Activated CD8-positive, alpha-beta memory T cell treated with anti-CD3 and anti-CD28 coated beads for 1 hour (primary cell): ENCODE results near the gene ZNF761.
"Not testable (repeated sequence)": the region's sequence is repeated elsewhere in the genome, so short reads cannot be mapped to it uniquely, and the experiment has no call there.

Source experiments
- DNase-seq, 2 donors: peaks; one replicate each; pipeline ENCODE4 v3.0.0-alpha.2; 2020; ENCODE audit warnings: low read depth in 1 of 2; ENCODE audit errors: extremely low read depth in 1 of 2

The ZNF761 gene

DNA sequence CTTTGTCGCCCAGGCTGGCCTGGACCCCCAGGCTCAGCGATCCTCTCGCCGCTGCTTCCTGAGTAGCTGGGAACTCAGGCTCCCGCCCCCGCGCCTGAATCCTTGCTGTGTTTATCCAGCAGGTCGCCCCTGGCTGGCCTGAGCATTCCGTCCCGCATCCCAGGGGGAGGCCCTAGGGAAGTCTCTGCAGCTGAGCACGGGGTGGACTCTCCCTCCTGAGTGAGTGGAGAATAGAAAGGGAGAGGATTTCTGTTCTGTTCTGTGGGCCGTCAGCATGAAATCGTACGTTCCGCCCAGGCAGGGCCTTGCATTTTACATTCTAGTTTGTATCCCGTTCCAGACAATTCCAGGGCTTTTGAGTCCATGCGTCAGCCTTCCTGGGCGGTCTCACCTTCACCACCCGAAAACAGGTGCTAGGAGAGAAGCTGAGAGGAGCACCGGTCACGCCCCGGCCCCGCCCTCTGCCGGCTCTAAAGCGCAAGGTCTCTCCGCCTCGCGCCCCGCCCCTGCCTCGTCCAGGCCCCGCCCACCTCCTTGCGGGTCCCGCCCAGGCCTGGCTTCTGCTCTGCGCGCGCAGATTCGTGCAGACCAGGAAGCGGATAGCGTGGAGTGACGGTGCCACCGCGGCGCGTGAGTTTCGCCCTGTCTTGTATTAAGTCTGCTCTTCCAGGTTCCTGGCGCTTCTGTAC lies at the start of gene ZNF761:
ZNF761 (plus strand) TSS at position 586 of the 689 bp plus-strand sequence. CDS start 15,285 bp downstream, outside the sequence.
- peak; percentile 92 to 98 for DNase-seq

DNA sequence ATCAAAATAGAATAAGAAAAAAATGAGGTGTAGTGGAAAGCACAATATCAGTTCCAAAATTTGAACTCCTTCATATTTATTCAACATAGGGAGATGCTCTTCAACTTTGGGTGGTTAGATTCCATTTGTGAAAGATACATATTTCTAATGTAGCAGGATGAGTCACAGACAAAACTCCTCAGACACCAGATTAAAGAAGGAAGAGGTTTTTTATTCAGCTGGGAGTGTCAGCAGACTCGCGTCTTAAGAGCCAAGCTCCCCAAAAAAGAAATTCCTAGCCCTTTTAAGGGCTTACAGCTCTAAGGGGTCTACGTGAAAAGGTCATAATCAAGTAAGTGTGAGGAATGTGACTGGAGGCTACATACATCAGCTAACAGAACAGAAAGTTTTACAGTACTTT lies 43.6 kb upstream of the ZNF761 start:
- no peak for DNase-seq

DNA sequence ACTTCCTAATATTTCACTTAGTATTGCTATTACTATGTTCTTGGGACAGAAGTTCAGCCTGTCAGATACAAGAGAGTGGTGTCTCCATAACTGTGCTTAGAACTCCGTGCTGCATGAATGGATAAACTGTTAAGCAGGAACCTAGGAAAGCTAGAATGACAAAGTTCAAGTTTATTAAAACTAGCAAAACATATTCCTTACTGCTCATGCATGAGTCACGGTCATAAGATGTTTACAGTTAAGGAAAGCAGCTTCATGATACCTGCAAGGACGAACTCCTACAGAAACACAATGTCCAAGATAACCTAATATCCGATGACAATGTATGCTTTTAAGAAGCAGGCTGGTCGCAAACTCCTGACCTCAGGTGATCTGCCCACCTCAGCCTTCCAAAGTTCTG lies 42.9 kb upstream of the ZNF761 start:
- DNase-seq: no peak

DNA sequence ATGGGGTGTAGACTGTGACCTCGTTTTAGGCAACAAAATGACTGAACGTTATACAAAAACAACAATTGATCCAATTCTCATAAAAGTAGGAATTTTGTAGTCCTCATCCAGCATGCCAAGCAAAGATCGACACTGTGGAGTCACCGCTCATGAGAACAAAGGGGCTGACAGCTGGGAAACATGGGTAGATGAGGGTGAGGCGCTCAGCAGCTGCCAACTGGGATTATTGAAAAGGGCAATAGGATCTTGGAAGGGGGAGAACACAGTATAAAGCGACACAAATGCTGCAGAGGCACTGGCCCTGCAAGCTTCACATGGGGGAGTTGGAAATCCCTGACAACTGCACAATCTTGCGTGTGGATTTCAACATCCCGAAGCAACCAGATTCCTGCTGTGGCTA lies 42.2 kb upstream of the ZNF761 start:
- no peak for DNase-seq

DNA sequence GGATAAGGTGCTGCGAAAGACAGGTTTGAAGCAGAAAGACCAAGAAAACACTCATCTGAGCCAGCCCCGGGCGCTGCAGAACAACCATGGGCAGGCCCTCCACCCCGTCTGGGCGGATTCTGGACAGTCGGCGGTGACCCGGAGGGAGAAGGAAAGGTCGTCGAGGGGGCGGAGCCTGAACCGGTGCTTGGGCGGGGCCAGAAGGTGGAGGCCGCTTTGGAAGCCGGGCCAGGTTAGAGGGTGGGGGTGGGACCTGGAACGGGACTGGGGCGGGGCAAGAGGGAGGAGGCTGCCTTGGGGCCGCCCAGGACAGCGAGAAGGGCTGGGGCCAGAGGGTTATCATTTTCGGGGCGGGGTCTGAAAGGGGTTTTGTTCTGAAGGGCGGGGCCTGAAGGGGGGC lies 41.8 kb upstream of the ZNF761 start:
- no peak for DNase-seq

DNA sequence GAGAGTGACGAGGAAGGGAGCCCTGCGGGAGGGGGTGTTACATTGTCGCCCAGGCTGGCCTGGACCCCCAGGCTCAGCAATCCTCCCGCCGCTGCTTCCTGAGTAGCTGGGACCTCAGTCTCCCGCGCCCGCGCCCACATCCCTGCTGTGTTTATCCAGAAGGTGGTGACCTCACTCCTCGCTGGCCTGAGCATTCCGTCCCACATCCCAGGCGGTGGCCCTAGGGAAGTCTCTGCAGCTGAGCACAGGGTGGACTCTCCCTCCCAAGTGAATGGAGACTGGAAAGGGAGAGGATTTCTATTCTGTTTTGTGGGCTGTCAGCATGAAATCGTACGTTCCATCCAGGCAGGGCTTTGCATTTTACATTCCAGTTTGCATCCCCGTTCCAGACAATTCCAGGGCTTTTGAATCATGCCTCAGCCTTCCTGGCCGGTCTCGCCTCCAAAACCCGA lies 37.2 kb upstream of the ZNF761 start:
- DNase-seq: no peak

DNA sequence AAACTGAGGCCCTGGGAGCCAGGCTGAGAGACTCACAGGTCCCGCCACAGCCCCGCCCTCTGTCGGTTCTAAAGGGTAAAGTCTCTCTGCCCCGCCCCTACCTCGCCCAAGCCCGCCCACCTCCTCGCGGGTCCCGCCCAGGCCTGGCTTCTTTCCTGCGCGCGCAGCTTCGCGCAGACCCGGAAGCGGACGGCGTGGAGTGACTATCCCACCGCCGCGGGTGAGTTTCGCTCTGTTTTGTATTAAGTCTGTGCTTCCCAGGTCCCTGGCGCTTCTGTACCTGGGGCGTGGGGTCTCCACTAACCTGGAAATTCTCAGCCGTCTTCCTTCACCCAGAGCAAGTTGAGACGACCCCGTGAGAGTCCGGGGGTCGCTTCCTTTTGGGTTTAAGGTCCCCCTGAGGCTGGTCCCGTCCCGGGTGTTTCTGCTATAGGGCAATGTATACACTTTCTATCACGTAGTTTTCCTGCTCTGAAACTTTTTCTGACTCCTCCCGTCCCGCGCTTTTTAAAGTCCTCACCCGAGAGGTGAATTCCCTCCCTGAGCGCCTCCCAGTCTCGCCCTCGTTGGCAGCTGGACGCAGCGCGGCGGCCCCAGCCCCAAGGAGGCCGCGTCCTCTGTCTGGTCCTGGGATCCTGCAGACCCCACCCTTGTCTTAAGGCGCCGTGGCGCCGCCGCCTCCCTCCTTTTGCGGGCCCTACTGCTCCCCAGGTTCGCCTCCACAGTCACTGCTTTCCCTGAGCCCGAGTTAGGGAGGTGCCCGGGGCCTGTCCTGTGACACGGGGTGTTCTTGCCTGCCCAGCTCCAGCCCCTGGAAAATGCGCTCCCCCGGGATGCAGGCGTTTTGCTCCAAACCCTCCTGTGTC lies 36.6 kb upstream of the ZNF761 start, which contains the start of gene ZNF765:
ZNF765 (plus strand) TSS at position 176 of the 866 bp plus-strand sequence. CDS start 2,867 bp downstream, outside the sequence.
- DNase-seq: peak; percentile 88 to 97

DNA sequence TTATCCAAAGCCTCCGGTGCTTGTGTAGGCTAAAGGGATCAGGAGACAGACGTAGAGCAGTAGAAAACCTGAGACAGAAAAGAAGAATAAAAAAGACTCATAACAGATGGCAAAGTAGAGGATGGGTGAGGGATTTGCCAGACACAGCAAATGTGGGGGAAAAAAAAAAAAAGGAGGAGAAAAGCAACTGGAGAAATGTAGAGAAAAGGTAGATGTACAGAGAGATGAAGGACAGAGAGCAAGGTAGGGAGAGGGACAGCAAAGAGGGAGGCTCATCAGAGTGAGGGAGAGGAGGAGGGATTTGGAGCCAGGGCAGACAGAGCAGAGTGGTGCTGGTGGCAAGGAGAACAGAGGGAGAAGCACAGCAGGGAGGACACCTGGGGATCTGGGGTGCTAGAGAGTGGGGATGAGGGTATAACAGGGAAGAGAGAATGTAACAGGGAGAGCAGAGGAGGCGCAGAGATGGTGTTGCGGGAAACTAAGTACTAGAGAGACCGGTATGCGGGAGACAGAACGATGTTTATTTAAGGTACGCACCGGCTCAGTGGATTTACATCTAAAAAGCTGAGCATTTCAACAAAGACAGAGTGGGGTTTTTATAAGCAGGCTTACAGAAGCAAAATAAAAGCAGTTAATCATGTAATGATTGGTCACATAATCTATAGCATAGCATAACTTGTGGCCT lies 35.8 kb upstream of the ZNF761 start:
- not testable (repeated sequence) for DNase-seq

DNA sequence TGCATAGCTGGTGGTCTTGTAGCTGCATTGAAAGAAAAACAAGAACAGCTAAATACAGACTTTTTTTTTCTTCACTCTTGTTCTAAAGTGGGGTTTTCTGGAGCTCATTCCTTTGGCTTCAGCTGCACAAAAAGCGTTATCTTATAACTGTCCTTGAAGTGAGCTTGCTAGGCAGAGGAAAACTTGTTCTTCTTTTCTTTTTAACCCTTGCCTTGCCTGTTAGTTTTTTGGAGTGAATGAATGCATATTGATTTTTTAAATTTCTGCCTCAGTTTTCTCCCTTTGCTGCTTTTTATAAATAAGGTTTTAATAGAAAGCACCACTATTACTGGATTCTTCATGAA lies 35.3 kb upstream of the ZNF761 start:
- no peak for DNase-seq

DNA sequence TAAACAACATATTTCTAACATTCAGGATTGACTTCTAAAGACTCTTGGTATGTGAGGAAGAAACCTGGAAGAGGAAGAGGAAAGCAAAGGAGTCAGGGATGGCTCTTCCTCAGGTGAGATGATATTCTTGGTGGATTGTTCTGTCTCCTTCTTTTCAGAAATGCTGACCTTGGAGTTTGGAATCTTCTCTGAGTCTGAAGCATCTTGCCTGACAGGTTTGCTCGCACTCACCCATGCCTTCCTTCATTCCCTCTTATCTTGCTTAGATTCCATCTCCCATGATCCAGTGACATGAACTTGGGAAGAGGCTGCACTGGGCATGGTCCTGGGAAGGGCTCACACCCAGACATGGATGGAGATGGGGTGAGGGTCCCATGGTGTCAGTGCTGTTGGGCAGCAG lies 33.9 kb upstream of the ZNF761 start:
- not testable (repeated sequence) for DNase-seq

DNA sequence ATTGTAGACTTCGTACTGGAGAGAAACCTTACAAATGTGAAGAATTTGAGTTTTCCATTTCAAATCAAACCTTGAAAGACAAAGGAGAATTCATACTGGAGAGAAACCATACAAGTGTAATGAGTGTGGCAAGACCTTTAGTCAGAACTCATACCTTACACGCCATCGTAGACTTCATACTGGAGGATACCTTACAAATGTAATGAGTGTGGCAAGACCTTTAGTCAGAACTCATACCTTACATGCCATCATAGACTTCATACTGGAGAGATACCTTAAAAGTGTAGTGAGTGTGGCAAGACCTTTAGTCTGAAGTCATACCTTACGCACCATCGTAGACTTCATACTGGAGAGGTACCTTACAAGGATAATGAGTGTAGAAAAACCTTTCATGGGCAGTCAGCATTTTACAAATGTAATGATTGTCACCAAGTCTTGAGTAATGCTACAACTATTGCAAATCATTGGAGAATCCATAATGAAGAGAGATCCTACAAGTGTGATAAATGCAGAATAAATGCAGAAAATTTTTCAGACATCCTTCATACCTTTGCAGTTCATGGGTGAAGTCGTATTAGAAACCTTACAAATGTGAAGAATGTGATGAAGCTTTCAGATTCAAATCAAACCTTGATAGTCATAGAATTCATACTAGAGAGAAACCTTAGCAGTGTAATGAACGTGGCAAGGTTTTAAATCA lies 22.1 kb upstream of the ZNF761 start:
- no peak for DNase-seq

DNA sequence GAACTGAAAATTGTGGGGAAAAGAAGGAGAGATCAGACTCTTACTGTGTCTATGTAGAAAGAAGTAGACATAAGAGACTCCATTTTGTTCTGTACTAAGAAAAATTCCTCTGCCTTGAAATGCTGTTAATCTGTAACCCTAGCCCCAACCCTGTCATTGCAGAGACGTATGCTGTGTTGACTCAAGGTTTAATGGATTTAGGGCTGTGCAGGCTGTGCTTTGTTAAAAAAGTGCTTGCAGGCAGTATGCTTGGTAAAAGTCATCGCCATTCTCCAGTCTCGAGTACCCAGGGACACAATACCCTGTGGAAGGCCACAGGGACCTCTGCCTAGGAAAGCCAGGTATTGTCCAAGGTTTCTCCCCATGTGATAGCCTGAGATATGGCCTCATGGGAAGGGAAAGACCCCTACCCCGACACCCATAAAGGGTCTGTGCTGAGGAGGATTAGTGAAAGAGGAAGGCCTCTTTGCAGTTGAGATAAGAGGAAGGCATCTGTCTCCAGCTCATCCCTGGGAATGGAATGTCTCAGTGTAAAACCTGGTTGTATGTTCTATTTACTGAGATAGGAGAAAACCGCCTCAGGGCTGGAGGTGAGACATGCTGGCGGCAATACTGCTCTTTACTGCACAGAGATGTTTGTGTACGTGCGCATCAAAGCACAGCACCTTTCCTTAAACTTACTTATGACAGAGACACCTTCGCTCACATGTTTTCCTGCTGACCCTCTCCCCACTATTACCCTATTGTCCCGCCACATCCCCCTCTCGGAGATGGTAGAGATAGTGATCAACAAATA lies 11.1 kb upstream of the ZNF761 start:
- not testable (repeated sequence) for DNase-seq

DNA sequence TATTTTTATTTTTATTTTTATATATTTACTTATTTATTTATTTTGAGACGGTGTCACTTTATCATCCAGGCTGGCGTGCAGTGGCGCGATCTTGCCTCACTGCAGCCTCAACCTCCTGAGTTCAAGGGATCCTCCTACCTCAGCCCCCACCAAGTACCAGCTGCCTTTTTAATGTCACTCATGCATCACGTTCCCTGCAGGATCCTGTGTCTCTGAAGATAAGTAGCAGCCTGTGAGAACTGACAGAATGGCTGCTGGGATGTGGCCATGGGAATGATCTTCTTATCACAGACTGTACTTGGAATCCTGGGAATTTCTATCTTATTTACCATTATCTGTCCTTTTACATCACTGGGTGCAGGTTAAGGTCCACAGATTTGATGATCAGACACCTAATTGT lies 9.2 kb upstream of the ZNF761 start:
- no peak for DNase-seq

DNA sequence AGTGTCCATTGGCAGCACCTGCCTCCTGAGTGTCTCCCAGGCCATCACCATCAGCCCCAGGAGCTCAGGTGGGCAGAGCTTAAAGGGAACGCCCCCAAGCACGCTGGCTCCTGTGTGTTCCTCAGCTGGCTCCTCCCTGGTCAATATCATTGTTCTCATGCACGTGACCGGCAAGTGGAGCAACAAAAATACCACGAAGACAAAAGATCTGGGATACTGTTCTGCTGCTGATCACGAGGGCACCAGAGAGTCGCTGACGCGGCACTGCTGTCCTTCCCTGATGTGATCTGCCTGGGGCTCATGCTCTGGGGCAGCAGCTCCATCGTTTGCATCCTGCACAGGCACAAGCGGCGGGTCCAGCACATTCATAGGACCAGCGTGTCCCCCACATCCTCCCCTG lies 8.7 kb upstream of the ZNF761 start:
- not testable (repeated sequence) for DNase-seq

DNA sequence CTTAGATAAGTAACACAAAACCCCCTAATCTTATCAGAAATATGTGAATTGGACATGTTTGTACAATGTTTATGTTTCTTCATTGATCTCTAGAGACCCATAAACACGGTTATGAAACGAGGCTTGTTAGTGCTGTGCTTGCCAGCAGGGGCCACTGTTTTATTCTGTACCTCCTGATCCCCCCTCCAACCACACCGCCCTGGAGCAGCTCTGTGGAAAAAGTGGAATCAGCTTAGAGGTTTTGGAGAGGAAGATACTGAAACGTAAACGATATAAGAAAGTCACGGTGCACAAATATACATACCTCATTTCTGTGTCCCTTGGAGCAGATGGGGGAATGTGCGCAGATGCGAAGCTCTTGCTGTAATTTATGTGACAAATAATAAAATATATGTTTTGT lies 8.1 kb upstream of the ZNF761 start:
- not testable (repeated sequence) for DNase-seq

DNA sequence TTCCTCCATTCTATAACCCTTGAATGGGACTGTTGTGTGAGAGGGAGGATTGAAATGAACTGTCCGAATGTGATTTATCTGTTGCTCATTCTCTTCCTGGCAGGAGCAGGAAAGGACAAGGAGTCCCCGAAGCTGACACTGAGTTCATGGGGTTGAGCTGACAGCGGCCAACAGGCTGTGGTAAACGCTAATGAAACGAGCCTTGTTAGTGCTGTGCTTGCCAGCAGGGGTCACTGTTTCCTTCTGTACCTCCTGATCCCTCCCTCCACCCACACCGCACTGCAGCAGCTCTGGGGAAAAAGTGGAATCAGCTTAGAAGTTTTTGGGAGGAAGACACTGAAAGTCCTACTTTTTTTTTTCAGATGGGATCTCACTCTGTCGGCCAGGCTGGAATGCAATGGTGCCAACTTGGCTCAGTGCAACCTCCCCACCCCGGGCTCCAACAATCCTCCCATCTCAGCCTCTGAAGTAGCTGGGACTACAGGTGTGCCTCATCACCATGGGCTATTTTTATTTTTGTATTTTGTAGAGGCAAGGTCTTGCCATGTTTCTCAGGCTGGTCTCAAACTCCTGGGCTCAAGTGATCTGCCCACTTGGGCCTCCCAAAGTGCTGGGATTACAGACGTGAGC lies 6.7 kb upstream of the ZNF761 start:
- DNase-seq: peak; percentile 38 to 53

DNA sequence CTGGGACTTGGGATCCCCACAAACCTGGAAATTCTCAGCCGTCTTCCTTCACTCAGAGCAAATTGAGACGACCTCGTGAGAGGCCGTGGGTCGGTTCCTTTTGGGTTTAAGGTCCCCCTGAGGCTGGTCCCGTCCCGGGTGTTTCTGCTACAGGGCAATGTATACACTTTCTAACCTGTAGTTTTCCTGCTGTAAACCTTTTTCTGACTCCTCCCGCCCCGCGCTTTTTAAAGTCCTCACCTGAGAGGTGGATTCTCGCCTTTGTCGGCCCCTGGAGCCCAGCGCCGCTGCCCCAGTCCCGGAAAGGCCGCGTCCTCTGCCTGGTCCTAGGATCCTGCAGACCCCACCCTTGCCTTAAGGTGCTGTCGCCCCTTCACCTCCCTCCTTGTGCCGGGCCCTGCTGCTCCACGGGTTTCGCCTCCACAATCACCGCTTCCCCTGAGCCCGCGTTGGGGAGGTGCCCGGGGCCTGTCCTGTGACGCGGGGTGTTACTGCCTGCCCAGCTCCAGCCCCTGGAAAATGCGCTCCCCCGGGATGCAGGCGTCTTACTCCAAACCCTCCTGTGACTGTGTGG lies 391 bp downstream of the ZNF761 start:
- peak in 1 of 2 donors; percentile 0 for DNase-seq

DNA sequence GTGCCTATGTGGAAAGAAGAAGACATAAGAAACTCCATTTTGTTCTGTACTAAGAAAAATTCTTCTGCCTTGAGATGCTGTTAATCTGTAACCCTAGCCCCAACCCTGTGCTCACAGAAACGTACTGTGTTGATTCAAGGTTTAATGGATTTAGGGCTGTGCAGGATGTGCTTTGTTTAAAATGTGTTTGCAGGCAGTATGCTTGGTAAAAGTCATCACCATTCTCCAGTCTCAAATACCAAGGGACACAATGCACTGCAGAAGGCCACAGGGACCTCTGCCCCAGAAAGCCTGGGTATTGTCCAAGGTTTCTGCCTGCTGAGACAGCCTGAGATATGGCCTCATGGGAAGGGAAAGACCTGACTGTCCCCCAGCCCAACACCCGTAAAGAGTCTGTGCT lies 12.0 kb downstream of the ZNF761 start:
- not testable (repeated sequence) for DNase-seq

DNA sequence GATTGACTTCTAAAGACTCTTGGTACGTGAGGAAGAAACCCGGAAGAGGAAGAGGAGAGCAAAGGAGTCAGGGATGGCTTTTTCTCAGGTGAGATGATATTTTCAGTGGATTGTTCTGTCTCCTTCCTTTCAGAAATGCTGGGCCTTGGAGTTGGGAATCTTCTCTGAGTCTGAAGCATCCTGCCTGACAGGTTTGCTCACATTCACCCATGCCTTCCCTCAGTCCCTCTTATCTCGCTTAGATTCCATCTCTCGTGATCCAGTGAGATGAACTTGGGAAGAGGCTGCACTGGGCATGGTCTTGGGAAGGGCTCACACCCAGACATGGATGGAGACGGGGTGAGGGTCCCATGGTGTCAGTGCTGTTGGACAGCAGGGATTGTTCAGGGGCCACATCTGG lies 15.4 kb downstream of the ZNF761 start:
- DNase-seq: not testable (repeated sequence)
